HepG2 (cell line): ENCODE results near the gene EWSR1. TPM values are rescaled to one million over a fixed set of nuclear protein-coding genes. Genes with fewer than 3 reads are reported as not detected.

ENCODE experiments used
- ARNTL ChIP-seq: sonication (generic); formaldehyde crosslinking; IDR thresholded peaks from 2 replicates; pipeline ENCODE4 v1.4.0; 2020; ENCODE audit warnings: mild to moderate bottlenecking, missing genetic modification reagents
- ATF6 ChIP-seq: sonication (generic); formaldehyde crosslinking; conservative IDR thresholded peaks from 2 replicates; pipeline ENCODE4 v1.4.0; 2020; ENCODE audit warnings: missing genetic modification reagents
- CREB3 ChIP-seq: sonication (generic); formaldehyde crosslinking; IDR thresholded peaks from 2 replicates; pipeline ENCODE4 v1.5.0; 2020; ENCODE audit warnings: missing genetic modification reagents
- KIAA2018 ChIP-seq: sonication (generic); formaldehyde crosslinking; IDR thresholded peaks from 2 replicates; pipeline ENCODE4 v1.5.0; 2020; ENCODE audit warnings: mild to moderate bottlenecking, missing genetic modification reagents, borderline replicate concordance
- ZNF142 ChIP-seq: sonication (generic); formaldehyde crosslinking; IDR thresholded peaks from 2 replicates; pipeline ENCODE4 v1.4.0; 2020; ENCODE audit warnings: missing genetic modification reagents
- polyA plus RNA-seq, 8 experiments: library from polyadenylated mRNA; depleted of rRNA in 3 of 8; stranded (reverse) in 7 of 8; unstranded in 1 of 8; fragments of >200 nt; fragmentation: Illumina TruSeq in 4 of 8; extraction: Trizol in 4 of 8; gene quantifications; 2 replicates each; pipeline versions ENCODE4 v1.2.1 to v1.2.3, GENCODE V29; 2011 to 2016; ENCODE audit warnings: low read depth in 4 of 8, missing spikeins in 1 of 8, mixed read lengths in 1 of 8; ENCODE audit not compliant: insufficient read depth in 1 of 8
- total RNA-seq, 5 experiments: library from RNA; depleted of rRNA; stranded (reverse); fragments of >200 nt; fragmentation: Illumina TruSeq; extraction: Trizol; gene quantifications; 2 replicates each; pipeline ENCODE4 v1.2.3, GENCODE V29; 2016; ENCODE audit warnings: low read depth in 1 of 5
- TF ChIP-seq, protein P1 (sequence below): fragments of 450-650 bp; IDR thresholded peaks from 2 replicates; pipeline ENCODE4 v1.6.1; 2016

EWSR1 gene
- total and polyA plus RNA-seq, 2 of the 13 experiments (the other 11 are each of a cell fraction or from before 2014, with no cell fraction given) = 211 to 326 TPM

GRCh38 chr22:29231971-29232959 lies 35.8 kb upstream of the EWSR1 start (continued):
- no peak for TF ChIP-seq ATF6 (CRISPR knock-in tag)
- TF ChIP-seq KIAA2018 (CRISPR knock-in tag) = no peak
- peak; percentile 81; the same call in 1 of the 2 replicates for TF ChIP-seq ZNF142
- no peak for TF ChIP-seq CREB3
- TF ChIP-seq, protein P1, sequence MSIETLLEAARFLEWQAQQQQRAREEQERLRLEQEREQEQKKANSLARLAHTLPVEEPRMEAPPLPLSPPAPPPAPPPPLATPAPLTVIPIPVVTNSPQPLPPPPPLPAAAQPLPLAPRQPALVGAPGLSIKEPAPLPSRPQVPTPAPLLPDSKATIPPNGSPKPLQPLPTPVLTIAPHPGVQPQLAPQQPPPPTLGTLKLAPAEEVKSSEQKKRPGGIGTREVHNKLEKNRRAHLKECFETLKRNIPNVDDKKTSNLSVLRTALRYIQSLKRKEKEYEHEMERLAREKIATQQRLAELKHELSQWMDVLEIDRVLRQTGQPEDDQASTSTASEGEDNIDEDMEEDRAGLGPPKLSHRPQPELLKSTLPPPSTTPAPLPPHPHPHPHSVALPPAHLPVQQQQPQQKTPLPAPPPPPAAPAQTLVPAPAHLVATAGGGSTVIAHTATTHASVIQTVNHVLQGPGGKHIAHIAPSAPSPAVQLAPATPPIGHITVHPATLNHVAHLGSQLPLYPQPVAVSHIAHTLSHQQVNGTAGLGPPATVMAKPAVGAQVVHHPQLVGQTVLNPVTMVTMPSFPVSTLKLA = peak; percentile 17; the same call in 1 of the 2 replicates
- TF ChIP-seq ARNTL (CRISPR knock-in tag) = no peak
